Lower leg skin (tissue), 3 donors: ENCODE results near the gene ZDHHC14.

Experiments used
- CTCF ChIP-seq, 3 donors: fragments of 450-650 bp; IDR thresholded peaks; one replicate each; pipeline ENCODE4 v1.5.1; 2016; ENCODE audit warnings: antibody characterized with exemption in 3 of 3, mild to moderate bottlenecking in 3 of 3, moderate library complexity in 2 of 3
- POLR2A ChIP-seq, 2 donors: fragments of 450-650 bp; IDR thresholded peaks; one replicate each; pipeline ENCODE4 v1.6.1; 2016 to 2017; ENCODE audit warnings: antibody characterized with exemption in 2 of 2, mild to moderate bottlenecking in 1 of 2, moderate library complexity in 1 of 2

GRCh38 chr6:157630463-157631080, 249.6 kb downstream of the ZDHHC14 start:
- peak in 1 of 3 donors; percentile 28 for TF ChIP-seq CTCF (IDR thresholded peaks at IDR 0.05)
- TF ChIP-seq POLR2A (IDR thresholded peaks at IDR 0.05) = no peak
